HCT116 (cell line): ENCODE data around the gene PIP4K2A. TPM values are rescaled to one million over a fixed set of nuclear protein-coding genes. Genes with fewer than 3 reads are reported as not detected.

Experiments used
- ATAC-seq: fragments of 200-7000 bp; cut with Tn5 transposase; 2 replicates; pipeline ENCODE4 v1.9.1; 2020; ENCODE audit warnings: mild to moderate bottlenecking, moderate library complexity
- BruUV-seq: library from RNA; stranded (reverse); fragments of 400-500 nt; replicated peaks from 2 replicates; lab custom pipeline; 2021; lab: Mats Ljungman, UMichigan
- CTCF ChIA-PET: fragments of 300-600 bp; sonication (Branson Sonifier 250); formaldehyde crosslinking; loops from one replicate; lab custom pipeline; 2021; ENCODE audit warnings: antibody characterized with exemption; lab: Charles Lee
- POLR2A ChIA-PET: fragments of 300-600, 350-600 bp; sonication (Branson Sonifier 250); formaldehyde crosslinking; loops from one replicate; lab custom pipeline; 2021; ENCODE audit warnings: antibody characterized with exemption; lab: Charles Lee
- RAD21 ChIA-PET, 2 experiments: fragments of 300-600 bp; sonication (Branson Sonifier 250); formaldehyde crosslinking; loops; one replicate each; lab custom pipeline; 2023; ENCODE audit warnings: low total read pairs in 2 of 2; ENCODE audit not compliant: uncharacterized antibody in 2 of 2, unreplicated experiment in 2 of 2, low non-redundant PET in 1 of 2; lab: Charles Lee
- DNase-seq: peaks from one replicate; pipeline ENCODE4 v3.0.0-alpha.2; 2010; ENCODE audit warnings: low read depth, low spot score
- H2AFZ ChIP-seq: fragments of 200-600 bp; shearing (Covaris generic), sonication (generic); 2 replicates; pipeline ENCODE4 v1.6.1; 2017; ENCODE audit warnings: low read depth, mixed run types, mixed read lengths, antibody characterized with exemption, low read length; ENCODE audit not compliant: poor library complexity, severe bottlenecking
- H3K27ac ChIP-seq: 2 replicates; pipeline ENCODE4 v1.5.1; 2012; ENCODE audit warnings: low read depth, low read length
- H3K27me3 ChIP-seq: fragments of 200-600 bp; sonication (generic); 2 replicates; pipeline ENCODE4 v1.6.1; 2016; ENCODE audit warnings: mixed run types, low read length, mixed read lengths; ENCODE audit not compliant: insufficient read depth
- H3K36me3 ChIP-seq, 2 experiments: fragments of 200-500 bp in 1 of 2; fragments of 200-600 bp in 1 of 2; sonication (Bioruptor generic) in 1 of 2; sonication (generic) in 1 of 2; 2 replicates each; pipeline versions ENCODE4 v1.5.1 to v1.6.1; 2014 to 2016; ENCODE audit warnings: low read length in 2 of 2, inconsistent platforms in 1 of 2, mixed read lengths in 1 of 2, mixed run types in 1 of 2; ENCODE audit not compliant: insufficient read depth in 2 of 2, control insufficient read depth in 1 of 2
- H3K4me1 ChIP-seq, 2 experiments: fragments of 200-600 bp in 1 of 2; sonication (generic) in 1 of 2; 2 replicates each; pipeline versions ENCODE4 v1.5.1 to v1.6.1; 2012 to 2017; ENCODE audit warnings: low read length in 2 of 2, inconsistent platforms in 1 of 2, mild to moderate bottlenecking in 1 of 2, mixed read lengths in 1 of 2, mixed run types in 1 of 2, moderate library complexity in 1 of 2; ENCODE audit not compliant: insufficient read depth in 2 of 2, control insufficient read depth in 1 of 2
- H3K4me2 ChIP-seq: fragments of 200-600 bp; sonication (generic); 2 replicates; pipeline ENCODE4 v1.6.1; 2017; ENCODE audit warnings: mixed run types, low read length, mixed read lengths
- H3K4me3 ChIP-seq, 2 experiments: fragments of 200-600 bp in 1 of 2; sonication (generic) in 1 of 2; replicated peaks in 1 of 2; 2 replicates each; pipeline ENCODE4 v1.5.1; 2011 to 2016; ENCODE audit warnings: low read length in 2 of 2, control low read depth in 1 of 2, low read depth in 1 of 2, mild to moderate bottlenecking in 1 of 2, mixed read lengths in 1 of 2, mixed run types in 1 of 2
- H3K79me2 ChIP-seq: fragments of 200-600 bp; sonication (generic); 2 replicates; pipeline ENCODE4 v1.6.1; 2017; ENCODE audit warnings: mild to moderate bottlenecking, mixed run types, low read length, moderate library complexity, mixed read lengths; ENCODE audit not compliant: insufficient read depth
- H3K9ac ChIP-seq: fragments of 200-600 bp; sonication (generic); 2 replicates; pipeline ENCODE4 v1.6.1; 2016; ENCODE audit warnings: low read length, mixed read lengths
- H3K9me2 ChIP-seq: fragments of 200-600 bp; sonication (generic), shearing (Covaris generic); 2 replicates; pipeline ENCODE4 v1.6.1; 2017; ENCODE audit warnings: mixed run types, mild to moderate bottlenecking, moderate library complexity; ENCODE audit not compliant: insufficient read depth
- H3K9me3 ChIP-seq, 2 experiments: fragments of 200-500 bp in 1 of 2; fragments of 200-600 bp in 1 of 2; sonication (Bioruptor generic) in 1 of 2; sonication (generic) in 1 of 2; 2 replicates each; pipeline ENCODE4 v1.6.1; 2014 to 2017; ENCODE audit warnings: low read length in 2 of 2, mixed read lengths in 2 of 2, inconsistent platforms in 1 of 2, low read depth in 1 of 2, mild to moderate bottlenecking in 1 of 2, mixed run types in 1 of 2, moderate library complexity in 1 of 2; ENCODE audit not compliant: control insufficient read depth in 1 of 2, insufficient read depth in 1 of 2
- H4K20me1 ChIP-seq: fragments of 200-600 bp; sonication (generic), shearing (Covaris generic); 2 replicates; pipeline ENCODE4 v1.6.1; 2017; ENCODE audit warnings: mixed run types, mild to moderate bottlenecking, moderate library complexity; ENCODE audit not compliant: insufficient read depth
- CBX3 ChIP-seq: IDR thresholded peaks from 2 replicates; pipeline ENCODE4 v1.6.1; 2012; ENCODE audit warnings: low read depth
- CEBPB ChIP-seq: IDR thresholded peaks from 2 replicates; pipeline ENCODE4 v1.6.1; 2012; ENCODE audit warnings: low read depth
- EGR1 ChIP-seq: IDR thresholded peaks from 2 replicates; pipeline ENCODE4 v1.6.1; 2012; ENCODE audit warnings: low read depth
- ELF1 ChIP-seq: IDR thresholded peaks from 2 replicates; pipeline ENCODE4 v1.6.1; 2012; ENCODE audit warnings: low read depth, borderline replicate concordance
- EZH2 ChIP-seq: fragments of 200-600 bp; sonication (generic); IDR thresholded peaks from 2 replicates; pipeline ENCODE4 v1.6.1; 2017; ENCODE audit warnings: antibody characterized with exemption, mixed run types
- MAX ChIP-seq: IDR thresholded peaks from 2 replicates; pipeline ENCODE4 v1.6.1; 2012
- POLR2AphosphoS5 ChIP-seq: IDR thresholded peaks from 2 replicates; pipeline ENCODE4 v1.6.1; 2011; ENCODE audit warnings: mild to moderate bottlenecking, low read depth, low read length, moderate library complexity
- SIN3A ChIP-seq: IDR thresholded peaks from 2 replicates; pipeline ENCODE4 v1.6.1; 2012; ENCODE audit warnings: low read depth
- YY1 ChIP-seq: IDR thresholded peaks from 2 replicates; pipeline ENCODE4 v1.6.1; 2011; ENCODE audit warnings: low read length, low read depth, moderate library complexity, mild to moderate bottlenecking; ENCODE audit not compliant: insufficient replicate concordance; ENCODE audit errors: extremely low read depth
- ZBTB33 ChIP-seq: IDR thresholded peaks from 2 replicates; pipeline ENCODE4 v1.6.1; 2011; ENCODE audit warnings: mild to moderate bottlenecking, low read length, moderate library complexity; ENCODE audit not compliant: insufficient replicate concordance; ENCODE audit errors: extremely low read depth
- ZFX ChIP-seq: fragments of 450-650 bp; IDR thresholded peaks from 2 replicates; pipeline ENCODE4 v1.6.1; 2017
- intact Hi-C: fragments of 100-400 bp; cut with micrococcal nuclease; formaldehyde crosslinking; loops from 2 replicates; pipeline ENCODE4 v1.10.0; 2022
- total RNA-seq: library from RNA; stranded (reverse); gene quantifications from one replicate; pipeline ENCODE4 v1.2.1, GENCODE V29; 2021; ENCODE audit not compliant: unreplicated experiment

The PIP4K2A gene
- total RNA-seq, 1 experiment from 2014 or later, result 41.9 TPM

DNA sequence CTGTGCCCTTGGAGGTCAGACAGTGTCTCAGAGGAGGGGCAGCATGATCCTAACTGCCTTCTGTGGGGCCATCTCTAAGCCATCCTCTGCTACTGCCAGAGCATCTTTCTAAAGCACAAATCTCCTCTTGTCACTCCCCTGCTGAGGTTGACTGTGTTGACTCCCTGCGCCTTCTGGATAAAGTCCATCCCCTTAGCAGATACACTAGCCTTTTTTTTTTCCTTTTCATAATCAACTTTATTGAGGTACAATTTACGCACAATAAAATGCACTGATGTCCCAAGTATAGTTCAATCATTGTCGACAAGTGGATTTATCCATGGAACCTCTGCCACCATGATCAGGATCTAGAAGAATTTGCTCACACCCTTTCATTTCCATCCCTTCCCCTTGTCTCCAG lies 219.0 kb downstream of the PIP4K2A start:
- Histone ChIP-seq H3K27ac (no peak overlapping the region), H3K36me3 (no peaks in the 10 kb centered on the region), H3K9me2 (no peaks in the 10 kb centered on the region), H2AFZ (no peak overlapping the region), H3K4me2 (no peak overlapping the region), H3K27me3 (no peaks in the 10 kb centered on the region)
- BruUV-seq, result no TSS peak
- CTCF ChIA-PET, result no interaction called here
- RAD21 ChIA-PET, result no interaction called here
- TF ChIP-seq CBX3 (no peak), EZH2 (no peak), POLR2AphosphoS5 (no peak), SIN3A (no peak), YY1 (no peak), ZBTB33 (no peak), ELF1 (no peak), ZFX (no peak), MAX (no peak), EGR1 (no peak), CEBPB (no peak)
- TF ChIP-seq, all 23 proteins: peak for 0
- Histone ChIP-seq H3K9me3 (no peaks in the 10 kb centered on the region), H4K20me1 (no peaks in the 10 kb centered on the region), H3K4me1 (no peaks in the 10 kb centered on the region), H3K79me2 (no peaks in the 10 kb centered on the region), H3K4me3 (no peak overlapping the region), H3K9ac (no peak overlapping the region)
- DNase-seq, result no peak
- ATAC-seq, result no peak
- intact Hi-C loops, result no loop called here
- POLR2A ChIA-PET, result no interaction called here
